ENCODE measurements around the gene RELN.
A peak's percentile ranks its signal among the peaks of the same experiment; 100 is the strongest.

Gene RELN

GRCh38 chr7:103632972-103633371 is 356.5 kb downstream of the RELN start:
- peak; percentile 66 for DNase-seq (ENCODE audit: low read depth)

GRCh38 chr7:103632005-103632639 is 357.3 kb downstream of the RELN start:
- DNase-seq (ENCODE audit: low read depth) = no peak

- peak; percentile 64 for DNase-seq (ENCODE audit: low read depth)
Measured at GRCh38 chr7:103630318-103630717, 359.1 kb downstream of the RELN start.

- no peak for DNase-seq (ENCODE audit: low read depth)
Measured at GRCh38 chr7:103628742-103629141, 360.7 kb downstream of the RELN start.

- peak; percentile 63 for DNase-seq (ENCODE audit: low read depth)
Measured at GRCh38 chr7:103626776-103627175, 362.7 kb downstream of the RELN start.

GRCh38 chr7:103622274-103622673 is 367.2 kb downstream of the RELN start:
- peak; percentile 43 for DNase-seq (ENCODE audit: low read depth)

- peak; percentile 24 for DNase-seq (ENCODE audit: low read depth)
Measured at GRCh38 chr7:103613655-103614642, 375.5 kb downstream of the RELN start.

GRCh38 chr7:103609778-103610177 is 379.7 kb downstream of the RELN start:
- no peak for DNase-seq (ENCODE audit: low read depth)

GRCh38 chr7:103605640-103606039 is 383.8 kb downstream of the RELN start:
- DNase-seq (ENCODE audit: low read depth) = peak; percentile 25

- DNase-seq (ENCODE audit: low read depth) = no peak
Measured at GRCh38 chr7:103598326-103598905, 391.0 kb downstream of the RELN start.

GRCh38 chr7:103597606-103598005 is 391.9 kb downstream of the RELN start:
- no peak for DNase-seq (ENCODE audit: low read depth)

- DNase-seq (ENCODE audit: low read depth) = peak; percentile 13
Measured at GRCh38 chr7:103594186-103594585, 395.3 kb downstream of the RELN start.

- peak; percentile 73 for DNase-seq (ENCODE audit: low read depth)
Measured at GRCh38 chr7:103593691-103594090, 395.8 kb downstream of the RELN start.

GRCh38 chr7:103592844-103593243 is 396.6 kb downstream of the RELN start:
- no peak for DNase-seq (ENCODE audit: low read depth)

- DNase-seq (ENCODE audit: low read depth) = no peak
Measured at GRCh38 chr7:103592187-103592586, 397.3 kb downstream of the RELN start.

- no peak for DNase-seq (ENCODE audit: low read depth)
Measured at GRCh38 chr7:103580031-103580430, 409.4 kb downstream of the RELN start.

GRCh38 chr7:103577059-103577458 is 412.4 kb downstream of the RELN start:
- no peak for DNase-seq (ENCODE audit: low read depth)

GRCh38 chr7:103576641-103577040 is 412.8 kb downstream of the RELN start:
- no peak for DNase-seq (ENCODE audit: low read depth)

- peak; percentile 7 for DNase-seq (ENCODE audit: low read depth)
Measured at GRCh38 chr7:103574576-103574975, 414.9 kb downstream of the RELN start.

- DNase-seq (ENCODE audit: low read depth) = peak; percentile 54
Measured at GRCh38 chr7:103573479-103574058, 415.9 kb downstream of the RELN start.

- no peak for DNase-seq (ENCODE audit: low read depth)
Measured at GRCh38 chr7:103571586-103571985, 417.9 kb downstream of the RELN start.

- DNase-seq (ENCODE audit: low read depth) = peak; percentile 51
Measured at GRCh38 chr7:103569621-103570305, 419.7 kb downstream of the RELN start.

Measured in EH (cell line).